HG02981 (cell line): ENCODE measurements around the gene INVS.
"Not testable (repeated sequence)": the region's sequence is repeated elsewhere in the genome, so short reads cannot be mapped to it uniquely, and the experiment has no call there.

Experiments used
- ATAC-seq: cut with Tn5 transposase; IDR thresholded peaks from one replicate; pipeline ENCODE4 v1.9.1; 2021; ENCODE audit warnings: mild to moderate bottlenecking, moderate library complexity; ENCODE audit not compliant: unreplicated experiment

INVS gene

DNA sequence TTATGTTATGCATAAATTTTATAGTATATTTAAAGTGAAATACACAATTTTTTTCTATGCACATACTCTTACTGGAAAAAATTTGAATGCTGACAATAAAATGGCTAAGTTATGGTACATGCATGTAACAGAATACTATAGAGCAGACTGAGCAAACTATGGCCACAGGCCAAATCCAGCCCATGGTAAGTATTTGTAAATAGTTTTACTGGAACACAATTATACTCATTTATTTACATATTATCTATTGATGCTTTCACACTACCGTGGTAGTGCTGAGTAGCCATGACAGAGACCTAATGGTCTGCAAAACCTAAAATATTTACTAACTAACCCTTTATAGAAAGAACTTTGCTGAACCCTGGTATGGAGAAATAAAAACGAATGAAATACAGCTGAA is 208.0 kb downstream of the INVS start:
- no peak for ATAC-seq

DNA sequence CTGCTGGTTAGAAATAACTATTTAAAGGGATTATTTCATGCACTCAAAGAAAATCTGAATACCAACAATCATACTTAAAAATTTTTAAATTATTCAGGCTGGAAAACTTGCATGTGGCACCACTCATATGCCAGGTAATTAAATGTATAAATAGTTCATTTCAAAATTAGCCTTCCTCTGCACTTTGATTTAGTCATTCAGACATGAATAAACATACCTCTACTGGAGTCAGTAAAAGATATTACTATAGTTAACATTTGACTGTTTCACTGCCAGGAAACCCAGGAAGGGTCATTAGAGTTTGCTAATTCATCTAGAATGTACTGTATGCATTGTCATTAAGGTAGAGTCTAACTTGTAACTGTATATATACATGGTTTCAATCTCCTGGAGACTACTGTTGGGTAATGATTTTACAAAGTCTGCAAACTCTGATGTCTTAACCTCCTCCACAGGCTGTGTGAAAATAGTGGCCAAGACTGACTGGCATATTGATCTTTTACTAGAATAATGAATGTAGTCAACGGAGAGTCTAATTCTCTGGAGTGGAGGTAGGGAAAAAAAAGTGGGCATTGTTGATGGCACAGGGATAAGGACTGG is 210.0 kb downstream of the INVS start:
- no peak for ATAC-seq

DNA sequence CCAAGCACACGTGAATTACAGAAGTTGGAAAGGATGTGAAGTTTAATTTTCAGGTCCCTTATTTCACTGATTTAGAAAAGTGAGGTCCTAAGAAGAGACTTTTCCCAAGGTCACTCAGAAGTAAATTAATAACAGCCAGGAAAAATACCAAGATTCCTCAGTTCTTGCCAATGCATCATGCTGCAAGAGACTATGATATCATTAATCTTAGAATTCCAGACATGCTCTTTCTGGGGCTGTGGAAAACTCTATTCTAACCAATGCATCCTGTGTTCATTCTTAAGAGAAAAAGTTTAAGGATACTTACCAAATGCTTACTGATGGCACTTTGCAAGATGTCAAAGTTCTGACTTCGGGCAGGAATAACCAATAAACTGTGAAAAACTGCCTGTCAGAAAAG is 210.9 kb downstream of the INVS start:
- ATAC-seq: no peak

DNA sequence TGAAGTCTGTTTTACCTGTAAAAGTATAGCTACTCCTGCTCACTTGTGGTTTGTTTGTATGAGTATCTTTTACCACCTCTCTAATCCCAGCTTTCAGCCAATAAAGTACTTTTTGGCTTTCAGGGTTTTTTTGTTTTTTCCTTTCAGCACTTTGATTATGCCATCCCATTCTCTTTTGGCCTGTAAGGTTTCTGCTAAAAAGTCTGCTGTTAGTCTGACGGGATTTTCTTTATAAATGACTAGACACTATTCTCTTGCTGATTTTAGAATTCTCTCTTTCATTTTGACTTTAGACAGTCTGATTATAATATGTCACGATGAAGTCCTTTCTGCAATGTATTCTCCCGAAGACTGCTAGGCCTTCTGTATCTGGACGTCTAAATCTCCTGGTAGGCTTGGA is 216.5 kb downstream of the INVS start:
- no peak for ATAC-seq

DNA sequence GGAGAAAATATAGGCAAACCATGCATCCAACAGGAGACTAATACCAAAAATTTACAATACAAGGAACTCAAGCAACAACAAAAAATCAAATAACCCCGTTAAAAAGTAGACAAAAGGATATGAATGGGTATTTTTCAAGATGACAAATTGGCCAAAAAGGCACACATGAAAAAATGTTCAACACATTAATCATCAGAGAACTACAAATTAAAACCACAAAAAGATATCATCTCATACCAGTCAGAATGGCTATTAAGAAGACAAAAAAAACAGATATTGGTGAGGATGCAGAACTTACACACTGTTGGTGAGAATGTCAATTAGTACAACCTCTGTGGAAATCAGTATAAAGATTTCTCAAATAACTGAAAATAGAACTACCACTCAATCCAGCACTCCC is 218.7 kb downstream of the INVS start:
- ATAC-seq: no peak

DNA sequence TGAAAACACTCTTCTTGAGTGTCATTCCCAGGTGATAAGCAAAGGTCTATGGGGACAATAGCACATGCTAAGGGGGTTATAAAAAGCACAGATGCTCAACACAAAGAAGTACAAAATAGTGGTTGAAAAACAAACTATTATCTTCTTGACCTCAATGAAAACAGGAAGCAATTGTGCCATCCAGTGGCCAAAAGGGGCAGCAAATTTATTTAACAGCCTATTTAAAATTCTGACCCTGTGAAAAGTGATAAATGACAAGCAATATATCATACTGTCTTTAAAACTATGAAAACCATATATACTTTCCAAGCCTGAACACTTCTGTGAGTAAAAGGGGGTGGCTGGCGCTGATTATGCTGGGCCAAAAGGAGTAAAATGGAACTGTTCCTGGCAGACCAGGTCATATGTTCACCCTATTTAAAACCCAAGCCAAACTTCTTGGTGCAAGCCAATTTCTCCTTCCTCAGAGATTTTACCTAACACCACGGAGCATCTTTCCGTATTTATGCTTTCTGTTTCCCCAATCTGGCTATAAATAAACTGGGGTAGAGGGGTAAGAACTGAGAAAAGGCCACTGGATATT is 224.0 kb downstream of the INVS start:
- no peak for ATAC-seq

DNA sequence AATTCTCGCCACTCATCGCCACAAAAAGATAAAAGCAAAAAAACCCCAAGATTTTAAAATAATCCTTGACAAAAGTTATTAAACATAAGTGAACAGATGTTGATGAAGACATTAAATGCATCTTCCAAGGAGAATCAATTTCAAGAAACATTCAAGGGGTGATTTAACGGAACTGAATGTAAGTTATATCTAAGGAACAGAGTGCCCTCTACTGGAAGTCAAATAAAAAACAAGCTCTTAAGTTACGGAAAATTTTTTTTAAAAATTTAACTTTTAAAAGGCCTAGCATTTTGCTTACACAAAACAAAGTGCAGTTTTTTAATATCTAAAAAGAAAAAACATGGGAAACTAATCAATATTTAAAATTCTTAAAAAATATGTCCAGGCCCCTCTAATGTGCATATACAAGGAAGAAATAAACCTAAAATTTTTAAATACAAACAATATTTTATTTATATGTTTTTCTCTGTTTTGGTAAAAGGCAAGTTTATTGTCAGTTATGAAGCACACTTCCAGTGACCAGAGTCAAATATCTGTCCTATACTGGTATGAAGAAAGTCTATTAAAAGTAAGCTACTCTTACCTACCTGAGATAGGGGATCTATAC is 225.7 kb downstream of the INVS start:
- no peak for ATAC-seq

DNA sequence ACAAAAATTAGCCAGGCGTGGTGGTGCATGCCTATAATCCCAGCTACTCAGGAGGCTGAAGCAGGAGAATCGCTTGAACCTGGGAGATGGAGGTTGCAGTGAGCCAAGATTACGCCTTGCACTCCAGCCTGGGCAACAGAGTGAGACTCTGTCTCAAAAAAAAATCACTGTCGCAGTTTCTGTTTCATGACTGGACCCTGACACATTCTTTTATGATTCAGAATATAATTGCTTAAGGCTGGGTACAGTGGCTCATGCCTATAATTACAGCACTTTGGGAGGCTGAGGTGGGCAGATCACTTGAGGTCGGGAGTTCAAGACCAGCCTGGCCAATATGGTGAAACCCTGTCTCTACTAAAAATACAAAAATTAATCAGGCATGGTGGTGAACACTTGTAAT is 239.7 kb downstream of the INVS start:
- ATAC-seq: not testable (repeated sequence)

DNA sequence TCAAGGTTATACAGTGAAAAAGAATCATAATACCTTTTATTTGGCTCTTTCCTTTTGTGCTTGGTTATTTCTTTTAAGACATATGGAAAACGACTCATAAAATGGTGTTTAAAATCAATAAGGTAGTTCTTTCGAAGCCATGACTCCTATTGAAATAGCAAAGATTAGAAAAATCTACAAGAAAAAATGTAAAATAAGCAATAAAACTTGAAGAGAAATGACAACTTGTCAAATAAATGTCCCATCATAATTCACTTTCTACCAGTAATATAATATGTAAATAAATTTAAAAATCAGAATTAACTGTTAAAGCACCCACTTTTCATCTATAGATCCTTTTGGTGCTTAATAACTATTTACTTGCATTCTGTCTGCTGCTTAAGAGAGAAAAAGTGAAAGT is 241.2 kb downstream of the INVS start:
- ATAC-seq: no peak

DNA sequence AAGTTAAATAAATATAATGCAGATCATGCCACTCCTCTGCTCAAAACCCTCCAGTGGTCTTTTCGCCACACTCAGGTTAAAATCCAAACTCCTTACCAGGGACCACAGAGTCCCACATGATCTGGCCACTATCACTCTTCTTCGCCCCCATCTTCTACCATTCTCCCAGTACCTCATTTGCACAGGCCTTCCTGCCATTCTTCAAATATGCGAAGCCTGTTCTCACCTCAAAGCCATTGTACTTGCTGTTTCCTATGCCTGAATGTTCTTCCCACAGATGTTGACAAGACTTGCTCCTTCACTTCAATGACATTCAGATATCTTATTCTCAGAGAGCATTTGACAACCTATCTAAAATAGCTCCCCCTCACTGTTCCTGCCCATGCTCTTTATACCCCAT is 242.8 kb downstream of the INVS start:
- no peak for ATAC-seq

DNA sequence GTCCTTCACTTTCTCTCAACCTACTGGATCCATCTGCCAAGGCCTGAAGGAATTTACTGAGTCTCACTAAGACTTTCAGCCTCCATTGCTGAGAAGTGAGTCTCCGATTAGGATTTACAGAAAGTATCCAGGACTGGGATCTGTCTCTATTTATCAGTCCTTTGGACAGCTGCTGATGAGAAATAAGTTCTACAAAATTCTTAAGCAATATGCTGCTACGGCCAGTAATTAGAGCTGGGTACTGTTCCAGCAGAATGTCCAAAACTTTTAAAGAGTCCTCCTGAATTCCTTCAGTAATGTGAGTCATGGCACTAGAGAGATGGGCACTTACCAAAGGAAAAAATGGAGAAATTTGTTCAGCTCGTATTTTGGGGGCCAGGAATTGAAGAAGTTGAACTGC is 247.8 kb downstream of the INVS start:
- no peak for ATAC-seq

DNA sequence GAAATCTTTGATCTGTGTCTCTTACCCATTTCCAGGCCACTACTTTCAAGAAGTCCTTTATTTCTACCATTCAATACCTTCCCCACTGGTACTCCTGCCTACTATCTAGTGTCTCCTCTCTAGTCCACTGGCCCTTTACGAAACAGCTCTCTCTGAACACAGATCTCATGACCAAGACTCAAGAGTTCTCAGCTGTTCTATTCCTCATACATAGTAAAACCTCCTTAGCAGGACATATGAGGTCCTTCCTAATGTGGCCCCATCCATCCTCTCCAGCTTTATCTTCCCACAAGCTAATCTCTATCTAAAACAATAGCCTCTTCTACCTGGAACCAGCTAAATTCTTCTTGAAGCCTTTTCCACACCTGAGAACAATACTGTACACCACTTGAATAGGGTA is 251.1 kb downstream of the INVS start:
- ATAC-seq: no peak
